HEK293 (cell line): Measurements from ENCODE around the gene SERPINH1.
"Not testable (repeated sequence)": the region's sequence is repeated elsewhere in the genome, so short reads cannot be mapped to it uniquely, and the experiment has no call there.

ENCODE experiments used
- CTCF ChIA-PET: fragments of 350-600 bp; formaldehyde crosslinking; extraction: SDS; loops from one replicate; lab custom pipeline; 2021; ENCODE audit warnings: antibody characterized with exemption; lab: Yijun Ruan, JAX
- POLR2A ChIA-PET: fragments of 300-600 bp; formaldehyde crosslinking; extraction: SDS; loops from one replicate; lab custom pipeline; 2020; ENCODE audit warnings: antibody characterized with exemption, inconsistent platforms; lab: Yijun Ruan, JAX
- H3K27ac ChIP-seq: fragments of 200-500 bp; sonication (Bioruptor generic); 2 replicates; pipeline ENCODE4 v1.5.1; 2014; ENCODE audit warnings: low read depth, low read length, control low read depth, inconsistent platforms; ENCODE audit errors: extremely low read depth
- H3K36me3 ChIP-seq, 2 experiments: fragments of 200-500 bp in 1 of 2; sonication (Bioruptor generic) in 1 of 2; 1 replicate in 1 of 2; 2 replicates in 1 of 2; pipeline ENCODE4 v1.5.1; 2014 to 2017; ENCODE audit warnings: inconsistent platforms in 2 of 2, low read length in 2 of 2; ENCODE audit not compliant: control insufficient read depth in 2 of 2, insufficient read depth in 1 of 2
- H3K4me1 ChIP-seq: fragments of 200-500 bp; sonication (Bioruptor generic); 2 replicates; pipeline ENCODE4 v1.5.1; 2014; ENCODE audit warnings: mild to moderate bottlenecking, low read length, inconsistent platforms; ENCODE audit not compliant: control insufficient read depth, insufficient read depth
- H3K4me3 ChIP-seq: 2 replicates; pipeline ENCODE4 v1.5.1; 2011; ENCODE audit warnings: low read depth, mild to moderate bottlenecking, control low read depth, low read length, moderate library complexity
- H3K9me3 ChIP-seq: fragments of 200-500 bp; sonication (Bioruptor generic); 2 replicates; pipeline ENCODE4 v1.5.1; 2014; ENCODE audit warnings: low read depth, low read length, inconsistent platforms; ENCODE audit not compliant: control insufficient read depth, insufficient read depth
- AEBP2 ChIP-seq: fragments of 450-650 bp; formaldehyde crosslinking; IDR thresholded peaks from 2 replicates; pipeline ENCODE4 v1.5.1; 2016; ENCODE audit warnings: missing biosample characterization, missing genetic modification characterization, borderline replicate concordance
- BCL6B ChIP-seq: fragments of 450-650 bp; formaldehyde crosslinking; IDR thresholded peaks from 2 replicates; pipeline ENCODE4 v1.5.1; 2017; ENCODE audit warnings: missing biosample characterization, missing genetic modification characterization
- EGR2 ChIP-seq: fragments of 450-650 bp; formaldehyde crosslinking; IDR thresholded peaks from 2 replicates; pipeline ENCODE4 v1.5.1; 2016; ENCODE audit warnings: low read depth, missing biosample characterization, missing genetic modification characterization
- TSHZ1 ChIP-seq: fragments of 450-650 bp; formaldehyde crosslinking; IDR thresholded peaks from 2 replicates; pipeline ENCODE4 v1.5.1; 2016; ENCODE audit warnings: missing biosample characterization, missing genetic modification characterization, borderline replicate concordance
- ZBTB10 ChIP-seq: fragments of 450-650 bp; formaldehyde crosslinking; IDR thresholded peaks from 2 replicates; pipeline ENCODE4 v1.5.1; 2016; ENCODE audit warnings: missing biosample characterization, missing genetic modification characterization
- ZBTB48 ChIP-seq: fragments of 450-650 bp; formaldehyde crosslinking; IDR thresholded peaks from 2 replicates; pipeline ENCODE4 v1.5.1; 2016; ENCODE audit warnings: missing biosample characterization, missing genetic modification characterization
- ZFHX2 ChIP-seq: fragments of 450-650 bp; formaldehyde crosslinking; conservative IDR thresholded peaks from 2 replicates; pipeline ENCODE4 v1.5.1; 2016; ENCODE audit warnings: missing biosample characterization, missing genetic modification characterization
- ZFP37 ChIP-seq: fragments of 450-650 bp; formaldehyde crosslinking; IDR thresholded peaks from 2 replicates; pipeline ENCODE4 v1.5.1; 2016; ENCODE audit warnings: missing biosample characterization, missing genetic modification characterization
- ZIC2 ChIP-seq: fragments of 450-650 bp; formaldehyde crosslinking; IDR thresholded peaks from 2 replicates; pipeline ENCODE4 v1.5.1; 2016; ENCODE audit warnings: missing biosample characterization, missing genetic modification characterization
- ZNF19 ChIP-seq: fragments of 450-650 bp; formaldehyde crosslinking; IDR thresholded peaks from 2 replicates; pipeline ENCODE4; 2016; ENCODE audit warnings: missing biosample characterization, missing genetic modification characterization, low read depth
- ZNF26 ChIP-seq: fragments of 450-650 bp; formaldehyde crosslinking; IDR thresholded peaks from 2 replicates; pipeline ENCODE4 v1.5.1; 2016; ENCODE audit warnings: missing biosample characterization, missing genetic modification characterization
- ZNF341 ChIP-seq: fragments of 450-650 bp; formaldehyde crosslinking; IDR thresholded peaks from 2 replicates; pipeline ENCODE4; 2016; ENCODE audit warnings: low read depth, missing biosample characterization, missing genetic modification characterization
- ZNF394 ChIP-seq: fragments of 450-650 bp; formaldehyde crosslinking; IDR thresholded peaks from 2 replicates; pipeline ENCODE4 v1.5.1; 2016; ENCODE audit warnings: missing biosample characterization, missing genetic modification characterization, mild to moderate bottlenecking, moderate library complexity, borderline replicate concordance
- ZNF473 ChIP-seq: fragments of 450-650 bp; formaldehyde crosslinking; IDR thresholded peaks from 2 replicates; pipeline ENCODE4 v1.5.1; 2017; ENCODE audit warnings: missing biosample characterization, missing genetic modification characterization
- ZNF510 ChIP-seq: fragments of 450-650 bp; formaldehyde crosslinking; IDR thresholded peaks from 2 replicates; pipeline ENCODE4 v1.5.1; 2018; ENCODE audit warnings: mild to moderate bottlenecking, missing genetic modification characterization, missing biosample characterization; ENCODE audit not compliant: insufficient replicate concordance
- ZNF560 ChIP-seq: fragments of 450-650 bp; formaldehyde crosslinking; IDR thresholded peaks from 2 replicates; pipeline ENCODE4 v1.5.1; 2017; ENCODE audit warnings: missing biosample characterization, missing genetic modification characterization, borderline replicate concordance
- ZNF658 ChIP-seq: fragments of 450-650 bp; formaldehyde crosslinking; IDR thresholded peaks from 2 replicates; pipeline ENCODE4; 2016; ENCODE audit warnings: missing biosample characterization, missing genetic modification characterization
- ZSCAN23 ChIP-seq: fragments of 450-650 bp; formaldehyde crosslinking; IDR thresholded peaks from 2 replicates; pipeline ENCODE4 v1.5.1; 2016; ENCODE audit warnings: missing biosample characterization, missing genetic modification characterization

Gene SERPINH1

GRCh38 chr11:75583718-75584658 lies 21.9 kb downstream of the SERPINH1 start (continued):
- no peak for TF ChIP-seq TSHZ1
- no peak for TF ChIP-seq ZNF19 (tag by site-specific recombination)
- TF ChIP-seq ZBTB10 (tag by site-specific recombination): 0 out of 2 replicates have a peak, but pooled peaks have one; percentile 0
- TF ChIP-seq BCL6B (tag by site-specific recombination): no peak
- TF ChIP-seq ZBTB48 (tag by site-specific recombination): no peak
- peak; percentile 69 for TF ChIP-seq ZIC2 (tag by site-specific recombination)
- no peak for TF ChIP-seq AEBP2 (tag by site-specific recombination)
- TF ChIP-seq ZSCAN23: no peak

- ChIA-PET CTCF (interaction anchor here (0.8 to 1.7 kb wide), 3 partner anchors 11 to 14 kb away, joined by 3 to 5 read pairs (median 4); no protein-coding TSS in a partner anchor), POLR2A (interaction anchor here (1.0 to 2.5 kb wide), 2 partner anchors 23 to 31 kb away, joined by 6 to 11 read pairs; partner anchors contain the start of gene SERPINH1)
- not testable (repeated sequence) for H3K9me3 ChIP-seq, H3K4me1 ChIP-seq, H3K27ac ChIP-seq, H3K36me3 ChIP-seq, H3K4me3 ChIP-seq
- peak; percentile 12; the same call in 1 of the 2 replicates for TF ChIP-seq ZFHX2 (tag by site-specific recombination)
Measured at GRCh38 chr11:75584659-75585292, 22.7 kb downstream of the SERPINH1 start.

GRCh38 chr11:75585293-75585670 lies 23.2 kb downstream of the SERPINH1 start:
- CTCF ChIA-PET: interaction anchor here (0.8 kb wide), 1 partner anchor 10 kb away, joined by 3 read pairs; no protein-coding TSS in a partner anchor
- Histone ChIP-seq H3K36me3 (no peaks in the 10 kb centered on the region), H3K4me3 (no peak overlapping the region), H3K9me3 (no peaks in the 10 kb centered on the region), H3K27ac (no peak overlapping the region), H3K4me1 (no peaks in the 10 kb centered on the region)
- TF ChIP-seq EGR2 (tag by site-specific recombination) (no peak), ZNF394 (no peak), ZNF560 (tag by site-specific recombination) (no peak), ZNF658 (tag by site-specific recombination) (no peak), ZNF473 (tag by site-specific recombination) (no peak), ZNF26 (tag by site-specific recombination) (no peak), ZFP37 (no peak), ZNF510 (tag by site-specific recombination) (no peak), ZNF341 (tag by site-specific recombination) (no peak)
- POLR2A ChIA-PET: no interaction called here
